Ovary (tissue), 3 donors: ENCODE measurements around the gene SHISA6.

ENCODE experiments used
- POLR2A ChIP-seq: fragments of 450-650 bp; IDR thresholded peaks from one replicate; pipeline ENCODE4 v1.6.1; 2017; ENCODE audit warnings: antibody characterized with exemption, mild to moderate bottlenecking, moderate library complexity
- TF ChIP-seq, protein P1 (sequence below), 3 donors: fragments of 450-650 bp in 2 of 3; fragments of 200-600 bp in 1 of 3; IDR thresholded peaks; one replicate each; pipeline versions ENCODE4 v1.5.1 to v1.8.0; 2016 to 2022; ENCODE audit warnings: antibody characterized with exemption in 3 of 3, mild to moderate bottlenecking in 1 of 3
- donor health status: DM: no; HTN: no; CAD: no.

DNA sequence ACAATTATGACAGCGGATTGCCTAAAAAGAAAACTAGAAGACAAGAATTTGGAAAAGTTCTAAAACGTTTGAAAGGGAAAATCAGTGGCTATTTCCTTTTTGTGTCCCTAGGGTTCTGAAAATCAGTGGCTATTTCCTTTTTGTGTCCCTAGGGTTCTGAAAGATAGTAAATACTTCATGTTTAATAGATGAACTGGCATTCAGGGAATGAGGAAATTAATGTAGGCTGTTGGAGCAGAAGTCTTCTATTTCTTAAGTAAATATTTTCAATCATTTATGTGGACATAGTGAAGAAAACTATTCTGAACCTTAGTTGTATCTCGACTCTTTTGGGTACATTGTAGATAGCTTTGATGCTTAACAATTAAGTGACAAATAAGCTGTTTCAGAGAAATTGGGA, 78.9 kb downstream of the SHISA6 start:
- no peak for TF ChIP-seq POLR2A
- TF ChIP-seq, protein P1, sequence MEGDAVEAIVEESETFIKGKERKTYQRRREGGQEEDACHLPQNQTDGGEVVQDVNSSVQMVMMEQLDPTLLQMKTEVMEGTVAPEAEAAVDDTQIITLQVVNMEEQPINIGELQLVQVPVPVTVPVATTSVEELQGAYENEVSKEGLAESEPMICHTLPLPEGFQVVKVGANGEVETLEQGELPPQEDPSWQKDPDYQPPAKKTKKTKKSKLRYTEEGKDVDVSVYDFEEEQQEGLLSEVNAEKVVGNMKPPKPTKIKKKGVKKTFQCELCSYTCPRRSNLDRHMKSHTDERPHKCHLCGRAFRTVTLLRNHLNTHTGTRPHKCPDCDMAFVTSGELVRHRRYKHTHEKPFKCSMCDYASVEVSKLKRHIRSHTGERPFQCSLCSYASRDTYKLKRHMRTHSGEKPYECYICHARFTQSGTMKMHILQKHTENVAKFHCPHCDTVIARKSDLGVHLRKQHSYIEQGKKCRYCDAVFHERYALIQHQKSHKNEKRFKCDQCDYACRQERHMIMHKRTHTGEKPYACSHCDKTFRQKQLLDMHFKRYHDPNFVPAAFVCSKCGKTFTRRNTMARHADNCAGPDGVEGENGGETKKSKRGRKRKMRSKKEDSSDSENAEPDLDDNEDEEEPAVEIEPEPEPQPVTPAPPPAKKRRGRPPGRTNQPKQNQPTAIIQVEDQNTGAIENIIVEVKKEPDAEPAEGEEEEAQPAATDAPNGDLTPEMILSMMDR (IDR thresholded peaks at IDR 0.05), result no peak
